AG04450 (cell line): ENCODE measurements around the gene CAMKK2. TPM values are rescaled to one million over a fixed set of nuclear protein-coding genes. Genes with fewer than 3 reads are reported as not detected.

Experiments
- CTCF ChIA-PET: fragments of 300-600, 350-600 bp; formaldehyde crosslinking; extraction: SDS; loops from one replicate; lab custom pipeline; 2022; ENCODE audit warnings: antibody characterized with exemption, inconsistent platforms; lab: Charles Lee
- POLR2A ChIA-PET: fragments of 350-600 bp; formaldehyde crosslinking; extraction: SDS; loops from one replicate; lab custom pipeline; 2021; ENCODE audit warnings: antibody characterized with exemption, inconsistent platforms; lab: Yijun Ruan, JAX
- DNase-seq: peaks from one replicate; pipeline ENCODE4 v3.0.0-alpha.2; 2011; ENCODE audit warnings: low read depth, low spot score
- H3K27ac ChIP-seq: one replicate; pipeline ENCODE4 v1.5.1; 2012; ENCODE audit warnings: low read depth, low read length, control low read depth
- H3K27me3 ChIP-seq: one replicate; pipeline ENCODE4 v1.6.0; 2012; ENCODE audit warnings: low read length; ENCODE audit not compliant: control insufficient read depth, insufficient read depth
- H3K4me3 ChIP-seq: 2 replicates; pipeline ENCODE4 v1.5.1; 2011; ENCODE audit warnings: mild to moderate bottlenecking, low read depth, low read length, control low read depth
- H3K9me3 ChIP-seq: 2 replicates; pipeline ENCODE4 v1.5.1; 2012; ENCODE audit warnings: low read length; ENCODE audit not compliant: control insufficient read depth, insufficient read depth
- CTCF ChIP-seq: IDR thresholded peaks from 2 replicates; pipeline ENCODE4 v1.5.1; 2011; ENCODE audit warnings: low read depth, low read length, control low read depth, inconsistent platforms
- polyA plus RNA-seq: library from polyadenylated mRNA; depleted of rRNA; stranded (reverse); fragments of >200 nt; gene quantifications from 2 replicates; pipeline ENCODE4 v1.2.3, GENCODE V29; 2011

The CAMKK2 gene
- polyA plus RNA-seq, 1 experiment: 23.1 TPM

GRCh38 chr12:121240484-121241101, 55.9 kb downstream of the CAMKK2 start:
- ChIA-PET POLR2A (no interaction called here), CTCF (interaction anchor here (0.9 to 2.8 kb wide), 2 partner anchors 10 to 181 kb away, joined by 3 to 27 read pairs; no protein-coding TSS in a partner anchor)
- Histone ChIP-seq H3K9me3 (no peaks in the 10 kb centered on the region; the same call in 1 of the 2 replicates), H3K27me3 (no peaks in the 10 kb centered on the region), H3K27ac (no peak overlapping the region), H3K4me3 (no peak overlapping the region)
- TF ChIP-seq CTCF: no peak
- DNase-seq: no peak

- Histone ChIP-seq H3K4me3 (no peak overlapping the region), H3K9me3 (no peaks in the 10 kb centered on the region; the same call in 1 of the 2 replicates), H3K27me3 (no peaks in the 10 kb centered on the region), H3K27ac (no peak overlapping the region)
- TF ChIP-seq CTCF: no peak
- ChIA-PET CTCF (interaction anchor here (2.4 to 2.8 kb wide), 2 partner anchors 10 to 95 kb away, joined by 6 to 27 read pairs; no protein-coding TSS in a partner anchor), POLR2A (interaction anchor here (0.6 kb wide), 1 partner anchor 386 kb away, joined by 3 read pairs; no protein-coding TSS in a partner anchor)
- DNase-seq: no peak
These were observed 56.5 kb downstream of the CAMKK2 start for GRCh38 chr12:121240062-121240420.

- Histone ChIP-seq H3K27ac (no peak overlapping the region), H3K27me3 (no peaks in the 10 kb centered on the region), H3K9me3 (no peaks in the 10 kb centered on the region; the same call in 1 of the 2 replicates), H3K4me3 (no peak overlapping the region)
- ChIA-PET POLR2A (interaction anchor here (0.6 kb wide), 1 partner anchor 385 kb away, joined by 3 read pairs; no protein-coding TSS in a partner anchor), CTCF (interaction anchor here (2.4 to 2.8 kb wide), 2 partner anchors 9 to 95 kb away, joined by 6 to 27 read pairs; no protein-coding TSS in a partner anchor)
- DNase-seq: no peak
- no peak for TF ChIP-seq CTCF
These were observed 57.0 kb downstream of the CAMKK2 start for GRCh38 chr12:121239351-121240061.

DNA sequence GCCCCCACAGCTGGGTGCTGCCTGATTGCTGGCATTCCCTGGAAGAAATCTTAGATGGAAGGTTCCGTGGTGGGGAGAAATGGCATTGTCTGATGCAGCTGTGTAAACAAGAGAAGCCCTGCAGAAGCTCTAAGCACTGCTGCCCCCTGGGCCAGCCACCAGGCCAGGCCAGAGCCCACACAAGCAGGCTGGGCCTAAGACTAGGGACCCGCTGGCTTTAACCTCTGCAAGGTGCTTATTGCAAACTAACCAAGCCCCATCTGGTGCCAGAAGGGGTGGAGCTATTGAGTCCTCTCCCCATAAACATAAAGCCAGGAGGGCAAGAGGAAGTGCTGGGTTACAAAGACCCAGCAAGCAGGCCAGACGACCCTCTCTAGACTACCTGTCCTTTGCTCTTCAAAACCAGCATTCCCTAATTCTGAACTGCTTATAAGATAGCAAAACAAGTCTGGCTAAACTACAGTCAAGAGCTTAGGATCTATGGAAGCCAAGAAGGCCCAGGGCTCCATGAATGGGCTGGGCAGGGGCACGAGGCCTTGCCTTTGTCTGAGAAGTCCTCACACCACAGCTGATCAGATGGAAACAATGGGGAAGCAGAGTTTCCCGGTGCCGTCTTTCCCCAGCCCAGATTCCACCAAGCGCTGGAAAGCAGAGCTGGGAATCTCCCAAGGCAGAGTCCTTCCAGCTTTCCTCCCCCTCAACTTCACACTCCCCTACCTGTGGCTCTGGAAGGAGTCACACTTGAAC, 57.7 kb downstream of the CAMKK2 start:
- Histone ChIP-seq H3K27me3 (no peaks in the 10 kb centered on the region), H3K9me3 (no peaks in the 10 kb centered on the region; the same call in 1 of the 2 replicates), H3K4me3 (no peak overlapping the region), H3K27ac (no peak overlapping the region)
- DNase-seq: no peak
- CTCF ChIA-PET: interaction anchor here (0.7 to 2.8 kb wide), 3 partner anchors 9 to 234 kb away, joined by 3 to 27 read pairs (median 6); no protein-coding TSS in a partner anchor
- TF ChIP-seq CTCF: no peak; the same call in 1 of the 2 replicates
- POLR2A ChIA-PET: no interaction called here
